GM18519 (cell line): ENCODE measurements around the gene DCBLD1.

ENCODE experiments used
- ATAC-seq: cut with Tn5 transposase; IDR thresholded peaks from one replicate; pipeline ENCODE4 v1.9.1; 2021; ENCODE audit warnings: mild to moderate bottlenecking, moderate library complexity; ENCODE audit not compliant: unreplicated experiment, low FRiP score

The DCBLD1 gene

GRCh38 chr6:117520603-117521395 is 38.3 kb downstream of the DCBLD1 start:
- no peak for ATAC-seq

- no peak for ATAC-seq
These were observed 39.5 kb downstream of the DCBLD1 start for GRCh38 chr6:117521791-117522502.

GRCh38 chr6:117525607-117526006 is 43.1 kb downstream of the DCBLD1 start:
- ATAC-seq: no peak

GRCh38 chr6:117530467-117531242 is 48.2 kb downstream of the DCBLD1 start:
- no peak for ATAC-seq

- no peak for ATAC-seq
These were observed 48.9 kb downstream of the DCBLD1 start for GRCh38 chr6:117531346-117531745.

- ATAC-seq: no peak
These were observed 49.6 kb downstream of the DCBLD1 start for GRCh38 chr6:117531809-117532725.

- no peak for ATAC-seq
These were observed 51.3 kb downstream of the DCBLD1 start for GRCh38 chr6:117533775-117534174.

GRCh38 chr6:117534974-117535373 is 52.5 kb downstream of the DCBLD1 start:
- ATAC-seq: no peak

- no peak for ATAC-seq
These were observed 53.8 kb downstream of the DCBLD1 start for GRCh38 chr6:117536317-117536716.

GRCh38 chr6:117538615-117539014 is 56.1 kb downstream of the DCBLD1 start:
- ATAC-seq: no peak

GRCh38 chr6:117540670-117541069 is 58.2 kb downstream of the DCBLD1 start:
- ATAC-seq: no peak

GRCh38 chr6:117542493-117542892 is 60.0 kb downstream of the DCBLD1 start:
- no peak for ATAC-seq

GRCh38 chr6:117544716-117545115 is 62.2 kb downstream of the DCBLD1 start:
- no peak for ATAC-seq

GRCh38 chr6:117545161-117545595 is 62.7 kb downstream of the DCBLD1 start:
- no peak for ATAC-seq

GRCh38 chr6:117546674-117547073 is 64.2 kb downstream of the DCBLD1 start:
- no peak for ATAC-seq

- peak; percentile 36 for ATAC-seq
These were observed 65.5 kb downstream of the DCBLD1 start for GRCh38 chr6:117547688-117548621.

GRCh38 chr6:117548797-117549301 is 66.4 kb downstream of the DCBLD1 start:
- no peak for ATAC-seq

- no peak for ATAC-seq
These were observed 67.1 kb downstream of the DCBLD1 start for GRCh38 chr6:117549611-117550010.
